Cardiac fibroblast (primary cell): Measurements from ENCODE around the gene ASIC3.

Source experiments
- DNase-seq, 2 donors: peaks; one replicate each; pipeline versions ENCODE4 v3.0.0 to v3.0.0-alpha.2; 2010; ENCODE audit warnings: low read depth in 2 of 2
- H3K4me3 ChIP-seq, 2 donors: replicated peaks in 1 of 2; 1 replicate in 1 of 2; 2 replicates in 1 of 2; pipeline ENCODE4 v1.5.1; 2011; ENCODE audit warnings: low read depth in 2 of 2, low read length in 2 of 2, mild to moderate bottlenecking in 2 of 2, moderate library complexity in 1 of 2
- CTCF ChIP-seq: IDR thresholded peaks from one replicate; pipeline ENCODE4 v1.5.1; 2011; ENCODE audit warnings: low read depth, mild to moderate bottlenecking, low read length, inconsistent platforms

ASIC3 gene

GRCh38 chr7:151047976-151048815, at the start of gene ASIC3:
Gene ASIC3, plus strand, starts transcription at chr7:151048531. Its CDS starts 355 bp downstream, at chr7:151048886.
- no peak for DNase-seq
- TF ChIP-seq CTCF = no peak
- no peak within 1 kb of the TSS for H3K4me3 ChIP-seq

GRCh38 chr7:150999001-150999400, 49.3 kb upstream of the ASIC3 start:
- TF ChIP-seq CTCF = no peak

GRCh38 chr7:150999497-151000230, 48.7 kb upstream of the ASIC3 start:
- H3K4me3 ChIP-seq = no peak overlapping the region
- TF ChIP-seq CTCF = no peak
- DNase-seq = no peak

More at GRCh38 chr7:150999001-150999400, 49.3 kb upstream of the ASIC3 start:
- H3K4me3 ChIP-seq = no peak overlapping the region
- no peak for DNase-seq

- no peak for DNase-seq
- TF ChIP-seq CTCF = no peak
Observed at GRCh38 chr7:151000897-151001495, 47.3 kb upstream of the ASIC3 start.

GRCh38 chr7:151001546-151001945, 46.8 kb upstream of the ASIC3 start:
- TF ChIP-seq CTCF = no peak
- no peak overlapping the region for H3K4me3 ChIP-seq
- no peak for DNase-seq

More at GRCh38 chr7:151000897-151001495, 47.3 kb upstream of the ASIC3 start:
- no peak overlapping the region for H3K4me3 ChIP-seq

GRCh38 chr7:151003572-151003971, 44.8 kb upstream of the ASIC3 start:
- no peak for DNase-seq
- H3K4me3 ChIP-seq = no peak overlapping the region
- no peak for TF ChIP-seq CTCF
